HG03457 (cell line): Measurements from ENCODE around the gene NCCRP1.

Source experiments
- ATAC-seq: cut with Tn5 transposase; IDR thresholded peaks from one replicate; pipeline ENCODE4 v1.9.1; 2021; ENCODE audit warnings: moderate number of reproducible peaks; ENCODE audit not compliant: unreplicated experiment

Gene NCCRP1

DNA sequence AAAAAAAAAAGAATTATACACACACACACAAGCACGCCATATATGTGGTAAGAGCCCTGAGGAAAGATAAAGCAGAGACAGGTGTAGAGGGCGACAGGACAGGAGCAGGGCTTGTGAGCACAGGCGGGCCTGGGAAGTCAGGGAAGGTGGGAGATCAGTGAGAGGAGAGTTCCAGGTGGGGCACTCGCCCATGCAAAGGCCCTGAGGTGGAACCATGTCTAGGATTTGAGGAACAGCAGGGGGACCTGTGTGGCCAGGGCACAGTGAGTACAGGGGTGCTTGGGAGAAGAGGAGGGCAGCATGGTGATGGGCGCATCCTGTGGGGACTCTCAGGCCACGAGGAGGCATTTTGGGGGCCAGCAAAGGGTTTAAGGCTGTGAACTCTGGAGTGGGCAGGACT is 32.5 kb upstream of the NCCRP1 start:
- ATAC-seq: no peak

DNA sequence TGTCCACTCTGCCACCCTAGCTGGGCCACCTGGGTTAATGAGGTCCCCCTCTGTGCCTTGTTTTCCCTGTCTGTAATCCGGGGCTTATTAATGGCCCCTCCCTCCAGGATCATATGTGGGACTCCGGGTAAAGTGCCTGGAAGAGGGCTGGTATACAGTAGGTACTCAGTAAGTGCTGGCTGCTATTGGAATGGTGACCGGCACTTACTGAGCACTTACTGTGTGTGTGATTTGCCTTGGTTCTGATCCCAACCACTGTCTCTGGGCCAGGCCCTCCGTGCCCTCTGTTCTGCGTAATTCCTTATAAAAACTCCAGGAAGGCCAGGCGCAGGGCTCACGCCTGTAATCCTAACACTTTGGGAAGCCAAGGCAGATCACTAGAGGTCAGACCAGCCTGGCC is 30.9 kb upstream of the NCCRP1 start:
- no peak for ATAC-seq

GRCh38 chr19:39166571-39167391 is 30.0 kb upstream of the NCCRP1 start:
- no peak for ATAC-seq

GRCh38 chr19:39167461-39168257 is 29.1 kb upstream of the NCCRP1 start:
- ATAC-seq: no peak

DNA sequence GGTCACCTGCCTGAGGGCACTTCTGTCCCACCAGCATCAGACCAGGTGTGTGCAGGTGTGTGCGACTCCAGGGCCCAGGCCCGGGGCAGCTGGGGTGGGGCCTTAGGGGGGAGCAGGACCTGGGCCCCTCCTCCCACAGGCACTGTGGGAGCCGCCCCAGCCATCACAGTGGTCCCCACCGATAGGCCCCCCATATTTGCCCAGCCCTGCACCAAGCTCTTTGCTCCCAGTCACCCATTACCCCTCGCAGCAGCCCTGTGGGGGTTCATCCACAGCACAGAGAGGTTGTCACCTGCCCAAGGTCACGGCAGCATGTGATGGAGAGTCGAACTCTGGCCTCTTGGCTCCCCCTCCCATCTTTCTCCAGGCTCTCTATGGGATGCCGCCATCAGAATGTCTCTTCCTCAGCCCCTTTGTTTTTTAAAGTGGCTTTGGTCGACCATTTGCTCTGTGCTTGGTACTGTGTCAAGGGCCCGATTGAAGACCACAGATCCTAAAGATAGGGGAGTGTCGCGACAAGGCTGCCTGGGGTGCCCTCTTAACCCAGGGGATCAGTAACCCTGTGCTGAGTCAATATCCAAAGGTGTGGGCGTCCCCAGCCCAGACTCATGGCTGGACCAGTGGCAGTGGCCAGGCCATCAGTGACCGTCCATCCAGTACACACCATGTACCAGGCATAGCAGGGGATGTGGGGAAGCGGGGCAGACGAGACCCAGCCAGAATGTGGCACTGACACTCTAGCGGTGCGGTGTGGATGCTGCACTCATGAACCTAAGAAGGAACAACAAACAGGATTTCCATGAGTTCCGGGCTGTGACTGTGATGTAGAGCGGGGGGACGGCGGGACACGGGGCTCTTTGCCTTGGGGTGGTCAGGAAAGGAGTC is 28.3 kb upstream of the NCCRP1 start:
- no peak for ATAC-seq

DNA sequence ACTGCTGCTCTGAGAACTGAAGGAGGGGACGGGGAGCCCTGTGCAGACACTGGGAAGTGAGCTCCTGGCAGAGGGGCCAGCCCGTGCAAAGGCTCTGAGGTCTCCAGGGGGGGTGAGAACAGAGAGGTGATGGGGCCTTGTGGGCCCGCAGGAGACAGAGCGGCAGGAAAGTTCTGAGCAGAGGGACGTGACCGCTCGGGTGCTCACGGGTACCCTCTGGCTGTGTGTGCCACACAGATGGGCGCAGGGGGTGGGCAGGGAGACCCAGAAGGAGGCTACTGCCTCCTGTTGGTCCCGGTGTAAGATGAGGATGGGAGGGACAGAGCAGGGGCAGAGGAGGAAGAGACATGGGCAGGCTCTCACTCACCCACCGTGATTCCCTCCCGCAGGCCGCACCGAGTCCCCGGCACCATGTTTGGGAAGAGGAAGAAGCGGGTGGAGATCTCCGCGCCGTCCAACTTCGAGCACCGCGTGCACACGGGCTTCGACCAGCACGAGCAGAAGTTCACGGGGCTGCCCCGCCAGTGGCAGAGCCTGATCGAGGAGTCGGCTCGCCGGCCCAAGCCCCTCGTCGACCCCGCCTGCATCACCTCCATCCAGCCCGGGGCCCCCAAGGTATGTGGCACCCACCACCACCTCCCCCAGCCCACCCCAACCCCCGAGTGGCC is 27.5 kb upstream of the NCCRP1 start:
- no peak for ATAC-seq

DNA sequence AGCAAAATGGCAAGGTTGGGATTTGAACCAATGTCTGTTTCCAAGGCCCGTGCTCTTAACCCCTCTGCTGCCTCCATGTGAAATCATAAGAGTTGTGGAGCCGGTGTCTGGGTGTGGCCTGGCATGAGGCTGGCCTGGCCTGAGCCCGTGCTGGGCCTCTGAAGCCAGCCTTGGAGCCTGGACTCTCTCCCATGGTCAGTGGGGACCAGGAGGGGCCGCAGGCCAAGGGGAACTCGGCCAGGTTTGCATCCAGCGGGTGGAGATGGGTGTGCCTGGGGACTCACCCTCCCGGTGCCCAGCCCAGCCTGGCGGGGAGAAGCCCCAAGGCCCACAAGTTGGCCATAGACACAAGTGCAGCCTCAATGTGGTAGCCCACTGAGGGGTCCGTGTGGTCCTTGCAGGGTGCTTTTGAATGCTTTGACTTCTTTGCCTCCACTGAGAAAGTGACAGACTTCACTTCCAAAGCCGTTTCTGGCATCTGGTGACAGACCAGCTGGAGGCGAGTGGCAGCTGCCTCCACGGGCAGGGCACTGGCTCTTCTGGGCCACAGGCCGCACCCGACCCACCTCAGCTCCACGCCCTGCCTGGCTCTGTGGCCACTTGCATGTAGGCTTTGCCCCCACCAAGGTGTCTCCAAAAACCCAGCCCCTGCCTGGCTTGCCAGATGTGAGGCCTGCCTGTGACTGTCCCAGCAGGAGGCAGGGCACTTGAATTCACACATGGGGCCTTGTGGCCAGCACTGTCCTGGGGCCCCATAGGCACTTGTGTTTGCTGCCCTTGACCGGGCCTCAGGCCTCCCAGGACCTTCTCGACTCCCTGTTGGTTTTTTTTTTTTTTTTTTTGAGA is 26.2 kb upstream of the NCCRP1 start:
- ATAC-seq: no peak

GRCh38 chr19:39171479-39172465 is 25.0 kb upstream of the NCCRP1 start:
- ATAC-seq: no peak

DNA sequence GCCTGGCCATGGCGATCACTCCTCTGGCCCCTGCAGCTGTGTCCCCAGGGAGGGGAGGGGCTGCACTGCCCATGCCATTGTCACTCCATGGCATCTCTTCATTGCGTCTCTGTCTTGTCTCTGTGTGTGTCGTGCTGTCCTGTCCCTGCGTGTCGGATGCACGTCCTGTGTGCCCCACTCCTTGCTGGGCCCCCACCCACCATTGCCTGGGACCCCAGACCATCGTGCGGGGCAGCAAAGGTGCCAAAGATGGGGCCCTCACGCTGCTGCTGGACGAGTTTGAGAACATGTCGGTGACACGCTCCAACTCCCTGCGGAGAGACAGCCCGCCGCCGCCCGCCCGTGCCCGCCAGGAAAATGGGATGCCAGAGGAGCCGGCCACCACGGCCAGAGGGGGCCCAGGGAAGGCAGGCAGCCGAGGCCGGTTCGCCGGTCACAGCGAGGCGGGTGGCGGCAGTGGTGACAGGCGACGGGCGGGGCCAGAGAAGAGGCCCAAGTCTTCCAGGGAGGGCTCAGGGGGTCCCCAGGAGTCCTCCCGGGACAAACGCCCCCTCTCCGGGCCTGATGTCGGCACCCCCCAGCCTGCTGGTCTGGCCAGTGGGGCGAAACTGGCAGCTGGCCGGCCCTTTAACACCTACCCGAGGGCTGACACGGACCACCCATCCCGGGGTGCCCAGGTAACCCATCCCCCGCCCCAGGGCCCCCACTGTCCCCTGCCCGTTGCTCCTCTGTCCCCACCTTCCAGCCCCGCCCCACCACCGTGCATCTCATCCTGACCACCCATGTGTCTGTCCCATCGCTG is 23.9 kb upstream of the NCCRP1 start:
- ATAC-seq: no peak

DNA sequence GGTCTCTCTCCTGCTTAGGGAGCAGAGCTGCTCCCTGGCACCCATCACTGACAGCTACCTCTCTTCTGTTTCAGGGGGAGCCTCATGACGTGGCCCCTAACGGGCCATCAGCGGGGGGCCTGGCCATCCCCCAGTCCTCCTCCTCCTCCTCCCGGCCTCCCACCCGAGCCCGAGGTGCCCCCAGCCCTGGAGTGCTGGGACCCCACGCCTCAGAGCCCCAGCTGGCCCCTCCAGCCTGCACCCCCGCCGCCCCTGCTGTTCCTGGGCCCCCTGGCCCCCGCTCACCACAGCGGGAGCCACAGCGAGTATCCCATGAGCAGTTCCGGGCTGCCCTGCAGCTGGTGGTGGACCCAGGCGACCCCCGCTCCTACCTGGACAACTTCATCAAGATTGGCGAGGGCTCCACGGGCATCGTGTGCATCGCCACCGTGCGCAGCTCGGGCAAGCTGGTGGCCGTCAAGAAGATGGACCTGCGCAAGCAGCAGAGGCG is 23.2 kb upstream of the NCCRP1 start:
- ATAC-seq: no peak

DNA sequence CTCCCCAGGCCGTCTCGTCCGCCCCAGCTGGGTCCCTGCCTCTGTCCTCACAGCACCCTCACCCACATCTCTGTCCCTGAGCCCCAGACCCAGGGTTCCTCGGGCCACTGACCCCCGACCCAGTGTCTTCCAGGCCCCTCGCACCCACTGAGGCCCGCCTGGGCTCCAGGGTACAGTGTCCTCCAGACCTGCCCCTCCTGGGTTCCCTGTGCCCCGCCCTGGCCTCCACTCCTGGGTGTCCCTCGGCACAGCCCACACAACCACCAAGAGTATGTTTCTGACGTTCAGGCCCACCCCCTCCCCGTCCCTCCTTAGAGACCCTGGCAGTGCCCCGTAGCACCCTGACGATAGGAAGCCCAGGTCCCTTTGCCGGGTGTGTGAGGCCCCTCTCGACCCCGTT is 22.6 kb upstream of the NCCRP1 start:
- no peak for ATAC-seq

GRCh38 chr19:39174558-39175544 is 21.9 kb upstream of the NCCRP1 start:
- no peak for ATAC-seq

DNA sequence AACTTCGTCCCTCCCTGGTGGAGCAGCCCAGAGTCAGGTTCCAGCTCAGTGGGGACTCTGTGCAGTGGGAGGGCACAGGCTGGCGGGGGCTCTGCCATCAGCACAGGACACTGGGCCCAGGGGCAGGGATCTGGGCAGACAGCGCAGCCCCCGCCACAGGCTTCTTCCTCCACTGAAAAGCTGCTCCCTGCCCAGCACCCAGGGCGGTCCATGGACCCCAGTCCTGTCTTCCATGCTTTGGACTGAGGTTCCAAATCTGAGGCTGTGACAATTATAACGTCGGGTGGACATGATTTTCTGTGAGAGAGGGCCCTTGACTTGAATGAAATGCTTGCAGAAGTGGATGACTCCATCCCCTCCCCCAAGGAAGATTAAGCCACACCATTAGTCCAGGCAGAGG is 21.2 kb upstream of the NCCRP1 start:
- no peak for ATAC-seq

DNA sequence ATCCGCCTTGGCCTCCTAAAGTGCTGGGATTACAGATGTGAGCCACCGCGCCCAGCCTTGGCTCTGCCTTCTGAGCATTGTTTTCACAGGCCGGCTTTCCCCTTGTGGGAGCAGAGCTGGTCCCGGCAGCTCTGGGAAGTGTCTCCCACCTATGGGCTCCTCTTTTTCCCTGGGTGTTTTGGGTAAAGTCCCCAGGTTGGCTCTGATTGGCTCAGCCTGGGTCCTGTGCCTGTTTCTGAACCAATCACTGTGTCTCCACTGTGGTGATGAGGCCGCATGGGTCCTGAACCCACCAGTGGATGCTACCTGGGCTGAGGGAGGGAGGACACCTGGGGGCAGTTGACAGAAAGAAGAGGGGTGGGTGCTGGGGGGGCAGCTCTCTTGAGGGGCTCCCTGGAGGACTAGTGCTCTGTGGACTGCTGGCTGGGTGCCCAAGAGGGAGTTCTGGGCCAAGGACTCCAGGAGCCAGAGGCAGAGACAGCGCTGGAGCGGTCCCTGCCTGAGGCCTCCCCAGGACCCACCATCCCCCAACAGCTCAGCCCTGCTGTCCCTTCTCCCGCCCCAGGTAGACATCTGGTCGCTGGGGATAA is 19.6 kb upstream of the NCCRP1 start:
- ATAC-seq: no peak

GRCh38 chr19:39177736-39178135 is 19.0 kb upstream of the NCCRP1 start:
- no peak for ATAC-seq
